ENCODE results near the gene ERBB4.

- TF ChIP-seq CTCF (IDR thresholded peaks at IDR 0.05) (no peak), ZFX (IDR thresholded peaks at IDR 0.05; ENCODE audit: borderline replicate concordance) (no peak)
Measured at GRCh38 chr2:211503198-211503597, 1035.4 kb downstream of the ERBB4 start.

Data from 22Rv1 (cell line).